GM19324 (cell line): ENCODE measurements around the gene SCN10A.

ENCODE experiments used
- ATAC-seq: cut with Tn5 transposase; IDR thresholded peaks from one replicate; pipeline ENCODE4 v1.9.1; 2021; ENCODE audit warnings: mild to moderate bottlenecking, moderate library complexity; ENCODE audit not compliant: unreplicated experiment, low FRiP score

SCN10A gene

DNA sequence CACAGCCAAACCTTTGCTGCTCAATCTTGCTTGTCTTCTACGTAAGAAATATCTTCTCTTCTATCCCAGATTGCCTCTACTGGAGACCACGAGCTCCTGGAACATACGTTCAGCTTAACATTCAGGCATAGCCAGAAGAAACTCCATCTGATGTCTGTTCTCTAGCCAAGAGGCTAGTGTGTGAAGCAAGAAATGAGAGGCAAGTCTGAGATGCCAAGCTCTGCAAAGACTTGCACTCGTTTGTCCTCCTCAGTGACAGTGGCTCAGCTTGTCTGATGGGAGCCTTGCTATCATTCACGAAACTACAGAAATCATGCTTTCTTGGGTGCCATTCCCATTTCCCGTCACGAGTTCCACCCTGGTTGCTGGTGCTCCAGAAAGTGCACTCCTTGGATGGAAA is at the start of gene SCN10A:
TSS of gene SCN10A (minus strand) at position 192 of the 400 bp plus-strand sequence. CDS start 22,207 bp downstream, outside the sequence.
- no peak for ATAC-seq

DNA sequence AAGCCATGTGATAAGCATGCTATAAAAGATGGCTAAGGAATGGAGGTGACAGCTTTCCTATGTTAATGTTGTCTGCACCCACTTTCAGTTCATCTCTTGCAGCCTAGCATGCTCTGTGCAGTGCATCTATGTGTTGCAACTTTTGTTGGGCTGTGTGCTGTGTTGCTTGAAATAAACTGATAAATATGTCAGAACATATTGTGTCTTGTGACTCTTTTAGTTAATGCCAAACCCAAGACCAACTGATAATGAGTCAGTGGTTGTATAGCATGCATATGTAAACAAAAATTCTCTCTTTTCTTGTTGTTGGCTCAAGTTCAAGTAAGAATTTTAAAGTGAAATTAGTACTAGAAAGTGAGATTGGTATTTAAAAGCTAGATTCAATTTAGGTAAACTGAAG is 37.0 kb upstream of the SCN10A start:
- ATAC-seq: no peak

DNA sequence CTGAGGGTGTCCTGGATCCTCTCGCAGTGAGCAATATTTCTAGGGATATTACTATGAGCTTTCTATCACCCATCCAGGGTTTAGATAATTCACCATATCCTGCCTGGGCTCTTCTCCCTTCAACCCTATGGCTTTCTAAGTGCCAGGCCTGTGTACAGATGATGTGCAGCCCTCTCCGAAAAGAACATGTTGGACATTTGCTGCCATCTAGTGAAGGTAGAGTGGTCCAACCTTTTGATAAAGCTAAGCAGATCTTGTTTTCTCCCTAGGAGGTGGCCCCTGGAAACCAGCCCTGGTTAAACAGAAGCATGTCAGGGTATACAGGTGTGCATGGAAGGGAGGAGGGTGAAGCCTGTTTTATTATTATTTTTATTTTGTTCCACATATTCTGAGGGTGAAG is 27.9 kb upstream of the SCN10A start:
- no peak for ATAC-seq

DNA sequence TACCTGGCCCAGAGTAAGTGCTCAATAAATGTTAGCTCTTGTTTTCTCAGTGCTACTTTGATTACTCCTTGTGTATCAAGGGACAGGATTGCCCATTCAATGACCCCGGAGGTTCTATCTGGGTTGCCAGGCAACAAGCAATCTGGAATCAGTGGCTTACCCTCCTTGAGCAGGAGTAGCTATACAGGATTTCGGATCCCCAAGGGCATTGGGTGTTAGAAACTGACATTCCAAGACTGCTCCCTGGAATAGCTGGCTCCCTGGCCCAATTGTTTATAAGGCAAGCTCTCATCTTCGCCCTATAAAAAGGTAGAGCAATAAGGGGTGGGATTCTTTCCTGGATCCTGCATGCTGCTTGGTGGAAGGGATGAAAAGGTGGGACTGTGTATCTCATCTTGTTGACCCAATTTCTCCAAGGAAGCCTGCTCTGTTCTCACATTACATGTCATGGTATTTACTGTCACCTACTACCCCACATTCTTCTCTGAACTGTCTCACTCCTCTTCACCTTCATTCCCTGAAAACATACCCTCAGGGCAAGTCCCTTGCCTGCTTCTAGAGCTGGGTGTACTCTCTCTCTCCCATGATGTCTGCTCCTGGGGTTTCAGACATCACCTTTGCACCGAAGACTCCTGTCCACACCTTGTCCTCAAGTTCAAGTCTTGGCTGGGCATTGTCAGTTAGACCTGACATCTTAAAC is 26.4 kb upstream of the SCN10A start:
- no peak for ATAC-seq

DNA sequence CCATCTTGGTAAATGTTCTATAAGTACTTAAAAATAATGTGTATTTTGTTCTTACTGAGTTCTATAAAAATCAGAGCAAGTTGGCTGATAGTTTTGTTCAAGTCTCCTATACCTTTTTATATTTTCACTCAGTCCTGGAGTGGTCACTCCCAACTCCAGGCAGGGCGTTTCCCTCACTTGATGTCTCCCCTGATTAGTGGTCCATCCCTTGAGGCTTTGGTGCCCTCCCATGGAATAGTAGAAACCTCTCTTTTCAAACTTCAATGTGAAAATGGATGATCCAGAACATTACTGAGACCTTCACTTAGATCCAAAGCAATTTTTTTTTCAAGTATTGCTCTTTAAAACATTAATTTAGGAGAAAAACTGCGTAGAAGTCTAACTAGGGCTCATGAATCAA is 25.0 kb upstream of the SCN10A start:
- ATAC-seq: no peak

DNA sequence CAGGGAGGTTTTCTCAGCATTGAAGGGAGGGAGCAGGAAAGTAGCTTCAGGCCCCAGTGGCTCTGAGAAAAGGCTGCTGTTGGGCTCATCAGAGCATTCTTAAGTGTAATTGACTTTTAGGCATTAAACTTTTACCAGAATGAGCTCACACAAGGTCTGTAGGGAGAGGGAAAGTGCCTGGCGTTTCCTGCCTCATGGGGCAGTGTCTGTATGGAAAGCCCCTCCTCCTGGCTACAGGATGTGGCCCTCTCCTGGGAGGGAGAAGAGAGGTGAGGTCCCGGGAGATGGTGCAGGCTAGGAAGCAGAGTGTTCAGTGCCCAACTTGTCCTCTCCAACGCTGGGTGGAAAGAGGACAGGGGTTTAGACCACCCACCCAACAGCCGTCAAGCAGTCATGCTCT is 21.3 kb upstream of the SCN10A start:
- no peak for ATAC-seq

DNA sequence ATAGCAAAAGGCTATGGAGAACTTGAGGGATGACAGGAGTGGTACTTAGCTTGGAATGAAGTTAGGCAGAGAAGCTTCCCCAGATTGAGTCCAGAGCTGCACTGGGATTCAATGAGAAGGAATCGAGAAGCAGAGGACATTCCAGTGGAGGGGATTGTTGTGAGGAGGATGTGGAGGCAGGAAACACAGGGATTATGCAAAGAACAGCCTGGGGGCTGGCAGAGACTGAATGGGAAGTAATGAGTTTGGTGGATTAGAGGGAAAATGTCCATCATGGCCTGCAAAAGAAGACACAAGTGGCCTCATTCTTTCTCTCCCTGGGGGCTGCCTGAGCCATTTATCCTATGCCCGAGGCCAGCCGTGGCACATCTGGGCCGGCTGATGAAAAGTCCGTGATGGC is 20.5 kb upstream of the SCN10A start:
- ATAC-seq: no peak

DNA sequence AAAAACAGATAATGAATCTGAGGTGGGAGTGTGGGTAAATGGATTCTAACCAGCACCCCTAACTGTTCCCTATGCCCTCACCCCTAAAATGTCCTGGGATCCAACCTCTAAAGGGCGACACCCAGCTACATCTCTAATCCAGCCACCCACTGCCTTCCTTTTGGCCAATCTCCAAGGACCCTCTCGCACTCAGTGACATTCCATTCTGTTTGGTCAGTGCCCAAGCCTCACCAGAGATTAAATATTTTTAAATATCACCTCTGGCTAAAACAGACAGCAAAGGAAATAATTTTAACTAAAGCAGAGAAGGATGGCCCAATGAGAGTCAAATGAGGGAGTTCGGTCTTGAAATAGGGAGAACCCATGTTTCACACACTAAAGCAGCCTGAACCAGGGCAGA is 19.9 kb upstream of the SCN10A start:
- ATAC-seq: no peak

DNA sequence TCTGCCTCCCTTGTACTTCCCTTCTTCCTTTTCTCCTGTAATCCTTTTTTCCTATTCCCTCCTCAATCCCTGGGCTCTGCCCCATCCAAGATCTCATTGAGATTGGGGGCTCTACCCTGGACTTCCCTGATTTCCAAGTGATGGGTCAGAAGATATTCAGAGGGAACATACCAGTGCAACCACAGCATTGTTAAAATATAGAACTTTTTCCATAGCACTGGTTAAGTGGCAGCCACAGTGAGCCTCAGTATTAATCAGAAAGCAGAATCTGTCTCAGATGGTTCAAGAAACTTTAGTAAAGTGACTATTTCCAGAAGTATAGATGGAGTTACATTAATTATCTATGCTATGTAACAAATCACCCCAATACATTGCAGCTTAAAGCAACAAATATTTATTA is 18.7 kb upstream of the SCN10A start:
- ATAC-seq: no peak

DNA sequence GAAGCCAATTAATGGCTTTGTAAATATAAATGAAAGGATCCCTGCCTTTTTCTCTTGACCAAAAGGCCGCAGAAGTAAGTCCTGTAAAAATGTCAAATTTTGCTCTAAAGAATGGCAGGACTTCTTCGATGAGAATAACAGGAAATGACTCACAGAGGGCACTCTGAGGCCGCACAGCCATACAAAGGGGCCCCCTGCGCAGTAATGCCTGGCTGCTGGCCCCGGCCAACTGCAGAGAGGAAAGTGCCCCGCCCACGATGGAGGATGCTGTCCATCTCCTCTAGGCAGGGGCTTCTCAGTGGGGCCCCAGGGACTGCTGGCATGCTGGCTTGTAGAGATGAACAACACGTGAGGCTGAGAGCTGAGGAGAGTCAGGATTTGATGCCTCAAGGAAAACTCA is 18.1 kb upstream of the SCN10A start:
- ATAC-seq: no peak

DNA sequence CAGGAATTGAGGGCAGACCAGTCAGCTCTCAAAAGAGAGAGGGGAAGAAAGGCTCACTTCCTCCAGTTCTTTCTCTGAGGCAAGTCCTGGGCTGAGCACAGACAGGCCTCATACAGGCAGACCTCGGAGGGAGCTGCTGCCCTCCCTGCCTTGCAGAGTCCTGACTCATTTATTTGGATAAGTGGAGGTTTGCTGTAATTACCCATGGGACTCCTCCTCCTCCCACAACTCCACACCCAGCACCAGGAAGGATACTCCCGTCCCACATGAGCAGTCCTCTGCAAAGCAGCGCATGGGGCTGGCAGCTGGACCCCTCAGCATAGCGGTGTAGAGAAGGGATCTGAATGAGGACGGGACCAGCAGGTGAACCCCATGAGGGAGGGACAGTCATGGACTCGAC is 13.4 kb upstream of the SCN10A start:
- no peak for ATAC-seq

DNA sequence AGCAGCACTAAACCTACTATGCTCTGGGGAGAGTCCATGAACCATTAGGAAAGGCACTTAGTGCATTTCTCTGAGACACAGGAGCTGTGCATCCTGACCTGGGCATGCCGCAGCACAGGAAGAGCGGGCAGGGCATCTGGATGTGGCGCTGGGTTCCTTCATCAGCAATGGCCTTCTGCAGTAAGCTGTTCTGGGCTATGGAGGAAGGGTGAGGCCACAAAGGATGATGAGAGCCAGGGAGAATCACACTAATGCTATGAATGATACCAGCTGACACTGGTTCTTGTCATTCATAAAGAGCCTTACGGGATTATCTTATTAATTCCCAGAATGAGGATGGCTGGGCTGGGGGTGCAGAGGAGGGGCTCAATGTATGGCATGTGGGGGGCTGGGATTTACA is 12.7 kb upstream of the SCN10A start:
- no peak for ATAC-seq

DNA sequence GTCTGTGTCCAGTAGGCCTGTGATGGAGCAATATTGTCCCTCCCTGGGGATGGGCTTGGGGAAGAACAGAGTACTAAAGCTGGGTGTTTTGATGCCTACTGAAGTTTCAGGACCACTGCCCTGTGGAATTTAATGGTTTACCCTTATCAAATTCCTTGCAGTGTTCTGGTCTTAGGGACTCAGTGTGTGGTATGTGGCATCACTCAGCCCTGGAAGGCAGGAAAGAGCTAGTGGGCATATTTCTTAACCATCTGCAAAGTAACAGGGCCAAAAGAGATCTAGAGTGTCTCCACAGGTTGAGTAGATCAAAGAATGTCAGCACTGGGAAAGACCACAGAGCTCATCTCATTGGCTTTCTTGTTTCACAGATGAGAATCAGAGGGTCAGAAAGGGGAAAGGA is 11.8 kb upstream of the SCN10A start:
- no peak for ATAC-seq

DNA sequence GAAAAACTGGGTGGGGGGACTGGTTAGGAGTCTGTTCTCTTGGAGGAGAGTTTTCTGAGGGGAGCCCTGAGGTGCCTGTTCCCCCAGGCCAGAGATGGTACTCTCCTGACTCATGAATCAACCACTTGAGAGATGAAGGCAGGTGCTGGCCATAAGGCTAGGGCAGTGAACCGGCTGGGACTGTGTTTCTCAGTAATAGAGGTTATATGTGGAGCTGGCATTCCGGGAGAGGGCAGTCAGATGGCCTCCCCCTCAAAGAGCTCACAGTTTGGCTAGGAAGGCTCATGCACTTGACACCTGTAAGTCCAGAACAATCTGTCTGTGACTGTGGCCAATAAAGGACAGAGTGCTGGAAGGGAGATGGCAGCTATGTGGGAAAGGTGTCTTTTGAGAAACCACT is 10.0 kb upstream of the SCN10A start:
- no peak for ATAC-seq

DNA sequence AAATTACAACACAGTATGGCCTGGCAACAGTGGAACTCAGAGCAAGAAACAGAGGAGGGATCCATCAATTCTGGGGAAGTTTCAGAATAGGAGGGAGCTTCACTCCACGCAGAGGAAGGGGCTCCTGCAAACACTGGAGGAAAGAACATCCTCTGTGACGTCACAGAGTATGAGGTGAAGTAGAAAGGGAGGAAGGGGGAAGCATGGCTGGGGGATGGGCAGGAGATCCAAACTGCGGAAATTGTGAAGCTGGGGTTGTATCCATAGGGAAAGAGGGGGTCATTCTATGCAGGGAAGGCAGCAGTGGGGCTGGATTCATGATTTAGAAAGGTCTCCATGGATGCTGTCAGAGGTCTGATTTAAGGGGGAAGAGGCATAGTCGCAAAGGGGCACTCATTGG is 8.3 kb upstream of the SCN10A start:
- ATAC-seq: no peak

DNA sequence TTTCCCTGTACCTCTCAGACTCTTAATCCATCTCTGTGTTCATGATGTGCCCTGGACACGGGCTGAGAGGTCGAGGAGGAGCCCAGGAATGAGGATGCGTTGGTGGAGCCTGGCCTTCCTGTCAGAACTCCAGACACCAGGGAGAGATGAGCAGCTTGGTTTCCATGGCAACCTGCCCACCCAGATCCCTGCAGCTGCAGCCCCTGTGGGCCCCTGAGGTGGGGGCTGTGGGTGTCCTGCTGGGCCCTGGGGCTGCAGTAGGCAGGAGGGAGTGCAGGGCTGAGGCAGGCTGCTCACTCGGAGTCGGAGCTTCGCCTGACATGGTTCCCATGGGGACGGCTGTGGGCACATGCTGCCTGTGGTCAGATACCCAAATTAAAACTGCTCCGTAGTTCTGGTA is 7.7 kb upstream of the SCN10A start:
- ATAC-seq: no peak

DNA sequence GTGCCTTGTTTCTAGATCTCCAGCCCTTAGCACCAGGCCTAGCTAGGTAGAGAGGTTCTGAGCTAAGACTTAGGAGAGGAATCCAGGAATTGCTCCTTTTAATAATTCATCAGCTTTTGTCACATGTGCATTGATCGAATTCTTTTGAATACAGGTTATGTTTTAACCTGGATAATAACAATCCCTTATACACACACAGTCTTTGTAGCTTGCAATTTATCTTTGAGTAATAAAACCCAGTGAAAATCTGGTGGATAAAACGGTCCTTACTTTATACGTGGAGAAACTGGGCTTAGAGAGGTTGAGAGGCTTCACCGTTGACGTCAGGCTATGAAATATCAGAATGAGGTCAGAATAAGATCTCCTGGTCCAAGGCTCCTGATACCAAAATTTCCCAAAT is 7.2 kb upstream of the SCN10A start:
- no peak for ATAC-seq

DNA sequence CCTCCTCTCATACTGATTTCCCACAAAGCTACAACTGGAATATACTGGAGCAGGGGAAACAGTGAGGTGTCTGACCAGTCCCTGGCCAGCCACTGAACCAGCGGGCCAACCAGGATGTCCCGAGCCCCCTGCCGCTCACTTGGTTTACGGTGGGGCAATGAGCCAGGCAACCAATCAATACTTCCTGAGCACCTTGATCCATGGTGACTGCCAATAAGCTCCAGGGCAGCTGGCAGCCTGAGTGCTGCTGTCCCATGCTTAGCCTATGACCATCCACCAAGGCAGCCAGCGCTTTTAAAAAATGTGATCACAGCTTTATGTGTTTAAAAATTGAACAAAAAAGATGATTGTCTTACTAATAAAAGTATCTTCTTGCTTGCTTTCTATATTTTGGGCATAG is 4.2 kb downstream of the SCN10A start:
- ATAC-seq: no peak

DNA sequence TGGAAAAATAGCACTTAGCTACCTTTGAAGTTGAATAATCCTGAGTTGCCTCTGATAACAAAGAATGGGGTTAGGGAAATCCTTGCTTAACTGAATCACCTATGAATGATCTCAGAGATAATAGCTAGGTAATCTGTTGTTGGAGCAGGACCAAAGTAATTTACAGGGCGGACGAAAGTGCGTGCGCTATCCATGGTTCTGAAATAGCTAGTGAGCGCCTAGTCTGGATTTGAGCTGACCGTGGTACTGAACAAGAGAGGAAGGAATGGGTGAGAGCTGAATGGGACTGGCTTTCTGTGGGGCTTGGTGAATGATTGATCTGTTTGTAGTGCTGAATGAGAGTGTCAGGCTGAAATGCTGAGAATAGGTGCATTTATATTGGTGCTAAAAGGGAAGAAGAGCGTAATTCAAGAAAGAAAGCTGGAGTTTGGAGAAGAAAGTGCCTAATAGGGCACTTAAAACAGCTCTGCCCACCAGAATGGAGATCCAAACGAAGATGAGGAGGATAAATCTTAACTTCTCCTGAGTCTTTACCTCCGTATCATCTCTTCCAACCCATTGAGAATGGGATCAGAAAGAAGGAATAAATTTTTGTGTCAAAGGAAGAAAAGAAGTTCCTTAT is 10.1 kb downstream of the SCN10A start:
- no peak for ATAC-seq

DNA sequence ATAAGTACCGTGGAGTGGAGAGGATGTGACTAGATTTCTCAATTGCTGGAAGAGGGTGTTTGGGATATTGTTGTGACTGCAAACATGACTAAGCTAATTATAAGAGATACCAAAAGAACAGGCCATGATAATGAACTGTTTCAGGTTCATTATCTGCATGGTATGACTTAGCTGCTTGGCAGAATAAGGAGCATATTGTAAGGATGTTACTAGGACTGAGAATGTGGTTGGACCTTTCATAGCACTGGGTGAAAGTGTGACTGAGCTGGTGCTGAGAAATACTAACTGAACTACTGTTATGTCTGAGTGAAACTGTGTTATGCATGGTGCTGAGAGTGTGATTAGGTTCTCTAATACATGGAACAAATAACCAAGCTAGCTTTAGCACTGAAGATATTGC is 11.0 kb downstream of the SCN10A start:
- ATAC-seq: no peak

DNA sequence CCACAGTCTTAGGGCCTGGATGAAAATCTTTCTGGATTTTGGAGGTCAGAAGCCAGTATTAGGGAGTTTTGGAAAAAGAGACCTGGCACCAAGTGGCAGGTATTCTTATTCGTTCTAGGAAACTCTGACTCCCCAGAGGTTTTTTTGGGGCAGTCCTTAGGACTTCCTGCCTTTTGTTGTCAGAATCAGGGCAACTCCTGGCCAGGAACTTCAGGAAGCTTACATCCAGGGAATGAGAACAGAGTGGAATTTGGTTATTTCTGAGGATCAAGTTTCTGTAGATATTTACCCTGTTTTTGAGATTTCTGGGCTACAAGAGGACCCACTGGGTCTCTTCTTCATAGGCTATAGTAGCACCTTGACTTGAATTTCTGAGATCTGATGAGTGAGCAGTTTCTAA is 15.5 kb downstream of the SCN10A start:
- ATAC-seq: no peak

DNA sequence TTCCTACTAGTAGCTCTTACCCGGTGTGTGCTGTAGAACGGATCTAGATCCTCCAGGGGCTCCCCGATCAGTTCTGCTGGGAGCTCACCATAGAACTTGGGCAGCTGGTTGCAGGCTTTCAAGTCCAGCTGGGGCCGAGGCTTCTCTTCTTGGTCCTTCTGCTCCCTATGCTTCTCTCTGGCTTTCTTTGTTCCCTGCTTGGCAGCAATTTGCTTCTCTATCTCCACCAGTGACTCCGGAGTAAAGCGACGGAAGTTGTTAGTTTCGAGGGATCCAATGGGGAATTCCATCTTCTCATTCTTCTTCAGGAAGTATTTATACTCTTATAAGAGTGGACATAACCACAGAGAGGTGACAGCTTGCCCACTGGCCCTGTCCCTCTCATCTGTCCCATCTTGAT is 22.3 kb downstream of the SCN10A start:
- ATAC-seq: no peak

DNA sequence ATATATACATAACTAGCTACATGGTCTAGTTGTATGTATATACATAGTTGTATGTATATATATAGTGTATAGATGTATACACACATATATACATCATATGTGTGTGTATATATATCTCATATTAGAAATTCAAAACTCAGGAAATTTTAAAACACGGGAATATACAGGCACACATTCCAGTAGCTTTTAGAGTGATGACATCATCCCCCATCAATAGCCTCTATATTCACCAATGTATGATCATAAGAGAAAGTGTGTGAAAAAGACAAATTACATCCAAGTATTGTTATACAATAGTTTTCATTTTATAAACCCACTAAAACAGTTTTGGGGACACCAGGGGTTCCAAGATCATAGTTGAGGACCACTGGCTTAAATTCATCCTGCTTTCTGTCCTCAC is 23.0 kb downstream of the SCN10A start:
- no peak for ATAC-seq
